ENCODE measurements around the gene IHH.

IHH gene

DNA sequence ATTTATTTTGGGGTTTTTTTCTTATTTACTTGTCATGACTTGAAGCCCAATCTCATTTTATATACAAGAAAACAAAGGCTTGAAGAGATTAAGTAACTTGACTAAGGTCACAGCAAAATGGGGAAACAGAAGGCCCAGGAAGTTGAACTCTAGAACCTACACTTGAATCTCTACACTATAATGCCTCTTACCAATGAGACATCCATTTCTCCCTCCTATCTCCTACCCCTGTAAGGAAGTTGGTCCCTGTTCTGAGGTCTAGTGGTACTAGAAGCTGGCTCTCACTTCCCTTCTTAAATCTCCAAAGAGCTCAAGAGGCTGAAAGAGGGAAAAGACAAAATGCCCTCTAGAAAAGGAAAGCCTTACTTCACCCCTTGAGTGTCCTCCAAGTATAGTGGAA is 25.5 kb upstream of the IHH start:
- TF ChIP-seq, protein P1, sequence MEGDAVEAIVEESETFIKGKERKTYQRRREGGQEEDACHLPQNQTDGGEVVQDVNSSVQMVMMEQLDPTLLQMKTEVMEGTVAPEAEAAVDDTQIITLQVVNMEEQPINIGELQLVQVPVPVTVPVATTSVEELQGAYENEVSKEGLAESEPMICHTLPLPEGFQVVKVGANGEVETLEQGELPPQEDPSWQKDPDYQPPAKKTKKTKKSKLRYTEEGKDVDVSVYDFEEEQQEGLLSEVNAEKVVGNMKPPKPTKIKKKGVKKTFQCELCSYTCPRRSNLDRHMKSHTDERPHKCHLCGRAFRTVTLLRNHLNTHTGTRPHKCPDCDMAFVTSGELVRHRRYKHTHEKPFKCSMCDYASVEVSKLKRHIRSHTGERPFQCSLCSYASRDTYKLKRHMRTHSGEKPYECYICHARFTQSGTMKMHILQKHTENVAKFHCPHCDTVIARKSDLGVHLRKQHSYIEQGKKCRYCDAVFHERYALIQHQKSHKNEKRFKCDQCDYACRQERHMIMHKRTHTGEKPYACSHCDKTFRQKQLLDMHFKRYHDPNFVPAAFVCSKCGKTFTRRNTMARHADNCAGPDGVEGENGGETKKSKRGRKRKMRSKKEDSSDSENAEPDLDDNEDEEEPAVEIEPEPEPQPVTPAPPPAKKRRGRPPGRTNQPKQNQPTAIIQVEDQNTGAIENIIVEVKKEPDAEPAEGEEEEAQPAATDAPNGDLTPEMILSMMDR (IDR thresholded peaks at IDR 0.05; ENCODE audit: low read depth, low read length), result no peak
- H3K4me3 ChIP-seq (replicated peaks in 1 of 2; ENCODE audit: low read depth in 2 of 2, low read length in 2 of 2), result no peak overlapping the region
- no peak for DNase-seq (ENCODE audit: low read depth in 2 of 2)

DNA sequence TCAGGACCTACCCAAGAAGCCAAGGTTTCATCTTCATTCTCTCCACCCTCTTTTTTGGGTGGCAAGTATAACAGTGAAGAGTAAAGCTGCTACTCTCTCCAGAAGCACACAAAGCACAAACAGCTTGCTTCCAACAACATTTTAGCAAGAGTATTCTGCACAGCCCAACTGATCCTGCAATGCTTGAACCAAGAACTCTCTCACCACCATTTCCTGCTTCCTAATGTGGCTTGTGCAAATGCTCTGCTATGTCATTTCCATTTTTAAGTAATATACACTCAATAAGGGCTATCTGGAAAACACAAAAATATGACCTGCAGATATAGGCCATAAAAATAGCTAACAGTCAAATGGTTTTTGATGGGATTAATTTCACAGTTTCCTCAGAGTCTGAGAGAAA is 24.1 kb upstream of the IHH start:
- TF ChIP-seq, protein P1 (IDR thresholded peaks at IDR 0.05; ENCODE audit: low read depth, low read length), result no peak
- no peak overlapping the region for H3K4me3 ChIP-seq (replicated peaks in 1 of 2; ENCODE audit: low read depth in 2 of 2, low read length in 2 of 2)
- DNase-seq (ENCODE audit: low read depth in 2 of 2), result no peak

DNA sequence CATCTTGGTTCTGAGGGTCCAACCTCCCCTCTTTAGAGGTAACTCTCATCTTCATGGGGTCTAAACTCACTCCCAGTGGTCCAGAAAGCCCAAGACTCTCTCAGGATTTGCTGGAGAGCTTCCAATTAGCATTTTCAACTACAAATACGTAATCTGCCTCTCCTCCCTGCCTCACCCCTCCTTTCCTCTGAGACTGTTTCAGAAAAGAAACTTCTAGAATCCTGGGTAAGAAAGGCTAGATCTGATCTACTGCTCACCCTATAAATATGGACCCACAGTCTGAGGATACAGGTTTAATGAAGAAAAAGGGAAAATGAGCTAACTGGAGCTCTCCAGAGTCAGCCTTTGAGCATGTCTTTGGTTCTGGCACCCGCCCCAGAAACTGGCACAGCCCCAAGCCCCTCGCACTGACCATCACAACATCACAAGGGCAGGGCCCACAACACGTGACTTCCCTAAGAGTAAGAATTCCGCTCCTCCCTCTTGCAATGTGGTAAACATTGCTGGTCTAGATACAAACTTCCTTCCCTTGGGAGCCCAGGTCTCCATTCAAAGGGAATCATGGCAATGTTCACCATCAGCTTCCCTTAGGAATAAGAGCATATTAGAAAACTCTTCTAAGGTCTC is 21.7 kb upstream of the IHH start:
- DNase-seq (ENCODE audit: low read depth in 2 of 2), result peak in 1 of 2 donors; percentile 50
- no peak overlapping the region for H3K4me3 ChIP-seq (replicated peaks in 1 of 2; ENCODE audit: low read depth in 2 of 2, low read length in 2 of 2)
- TF ChIP-seq, protein P1 (IDR thresholded peaks at IDR 0.05; ENCODE audit: low read depth, low read length), result no peak

DNA sequence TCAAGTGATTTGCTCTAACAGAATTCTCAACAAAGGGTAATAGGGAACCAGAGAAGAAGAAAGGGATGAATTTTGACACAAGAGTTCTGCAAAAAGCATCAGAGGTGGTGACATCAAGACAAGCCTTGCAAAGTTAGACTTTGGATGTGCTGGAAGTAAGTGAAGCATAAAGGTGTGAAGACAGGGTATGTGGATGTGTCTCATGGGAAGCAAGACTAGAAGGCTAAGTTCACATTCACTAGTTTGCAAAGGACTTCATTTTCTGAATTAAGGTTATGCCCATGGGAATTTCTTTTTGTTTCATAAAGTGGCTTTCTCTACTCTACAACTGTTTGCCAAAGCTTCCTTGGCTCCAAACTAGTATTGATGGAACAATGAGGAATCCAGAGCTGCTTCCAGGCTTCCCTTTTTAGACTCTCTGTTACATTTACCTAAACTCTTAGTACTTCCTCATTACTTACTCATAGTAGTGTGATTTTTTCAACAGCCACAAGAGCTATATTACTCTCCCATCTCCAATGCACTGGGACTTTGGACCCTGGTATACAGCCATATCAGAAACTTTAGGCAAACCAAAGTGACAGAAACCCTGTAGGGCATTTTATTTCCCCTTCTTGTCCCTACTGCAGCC is 21.1 kb upstream of the IHH start:
- TF ChIP-seq, protein P1 (IDR thresholded peaks at IDR 0.05; ENCODE audit: low read depth, low read length), result no peak
- no peak overlapping the region for H3K4me3 ChIP-seq (replicated peaks in 1 of 2; ENCODE audit: low read depth in 2 of 2, low read length in 2 of 2)
- DNase-seq (ENCODE audit: low read depth in 2 of 2), result no peak

DNA sequence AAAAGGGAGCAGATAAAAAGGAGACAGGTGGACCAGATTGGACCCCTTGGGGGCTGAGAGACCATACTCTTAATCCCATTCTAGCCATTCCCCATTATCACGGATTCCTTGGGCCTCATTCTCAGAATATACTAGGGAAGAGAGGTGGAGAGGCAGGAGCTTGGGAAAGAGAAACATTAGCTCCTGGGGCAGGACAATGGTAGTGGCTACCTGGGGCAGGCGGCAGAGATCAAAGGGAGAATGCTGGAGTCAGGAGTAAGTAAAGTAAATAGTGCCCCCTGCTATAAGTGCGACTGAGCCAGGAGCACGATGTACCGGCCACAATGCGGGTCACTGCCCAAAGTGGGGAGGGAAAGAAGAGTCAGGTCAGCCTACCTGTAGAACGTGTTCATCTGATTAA is 20.4 kb upstream of the IHH start:
- no peak overlapping the region for H3K4me3 ChIP-seq (replicated peaks in 1 of 2; ENCODE audit: low read depth in 2 of 2, low read length in 2 of 2)
- TF ChIP-seq, protein P1 (IDR thresholded peaks at IDR 0.05; ENCODE audit: low read depth, low read length), result no peak
- DNase-seq (ENCODE audit: low read depth in 2 of 2), result no peak

DNA sequence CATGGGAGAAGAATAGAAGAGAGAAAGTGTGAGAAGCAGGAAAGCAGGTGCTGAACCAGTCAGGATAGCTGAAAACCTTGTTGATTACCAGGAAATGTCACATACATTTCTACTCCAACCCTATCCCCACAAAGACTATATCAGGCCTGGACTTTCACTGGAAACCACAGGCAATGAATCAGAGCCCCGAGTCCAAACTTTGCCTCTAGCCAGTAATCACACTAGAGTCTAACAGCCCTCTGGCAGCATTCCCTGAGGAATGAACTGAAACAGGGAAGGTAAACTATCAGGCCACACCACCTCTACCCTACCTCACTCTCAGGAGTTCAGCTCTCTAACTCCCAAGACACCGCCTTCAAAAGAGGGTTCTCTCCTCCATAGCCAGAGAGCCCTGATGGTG is 18.7 kb upstream of the IHH start:
- TF ChIP-seq, protein P1 (IDR thresholded peaks at IDR 0.05; ENCODE audit: low read depth, low read length), result no peak
- H3K4me3 ChIP-seq (replicated peaks in 1 of 2; ENCODE audit: low read depth in 2 of 2, low read length in 2 of 2), result no peak overlapping the region
- DNase-seq (ENCODE audit: low read depth in 2 of 2), result peak in 1 of 2 donors; percentile 25

Data from cardiac fibroblast (primary cell).